Keratinocyte (primary cell): ENCODE data around the gene CD7.

ENCODE experiments used
- EZH2 ChIP-seq: IDR thresholded peaks from one replicate; pipeline ENCODE4 v1.6.1; 2012; ENCODE audit warnings: inconsistent platforms, mild to moderate bottlenecking, low read length, moderate library complexity
- TF ChIP-seq, protein P1 (sequence below), 3 experiments: IDR thresholded peaks in 1 of 3; conservative IDR thresholded peaks in 1 of 3; optimal IDR thresholded peaks in 1 of 3; 2 replicates in 2 of 3; 3 replicates in 1 of 3; pipeline versions ENCODE3 to v1.5.1; 2011; ENCODE audit warnings: low read length in 3 of 3, mild to moderate bottlenecking in 3 of 3, moderate library complexity in 2 of 3, control low read depth in 1 of 3, inconsistent platforms in 1 of 3; ENCODE audit not compliant: insufficient read depth in 2 of 3; ENCODE audit errors: extremely low read depth in 1 of 3

DNA sequence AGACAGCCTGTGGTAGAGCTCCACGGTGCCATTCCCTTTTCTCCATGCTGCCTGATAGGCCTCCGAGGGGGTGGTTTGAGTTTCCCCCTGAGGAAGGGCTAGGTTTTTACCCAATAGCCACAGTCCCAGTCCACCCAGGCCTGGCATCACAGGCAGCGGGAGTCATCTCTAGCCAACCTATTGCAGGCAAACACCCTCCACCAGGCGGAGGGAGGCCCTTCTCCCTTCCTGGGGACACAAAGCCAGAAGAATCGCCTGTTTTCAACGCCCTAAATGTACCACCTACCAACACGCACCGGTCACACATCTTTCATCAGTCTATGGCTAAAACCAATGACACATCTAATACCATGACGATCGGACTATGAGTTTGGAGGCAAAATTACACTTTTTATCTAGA is 51.3 kb downstream of the CD7 start:
- TF ChIP-seq, protein P1, sequence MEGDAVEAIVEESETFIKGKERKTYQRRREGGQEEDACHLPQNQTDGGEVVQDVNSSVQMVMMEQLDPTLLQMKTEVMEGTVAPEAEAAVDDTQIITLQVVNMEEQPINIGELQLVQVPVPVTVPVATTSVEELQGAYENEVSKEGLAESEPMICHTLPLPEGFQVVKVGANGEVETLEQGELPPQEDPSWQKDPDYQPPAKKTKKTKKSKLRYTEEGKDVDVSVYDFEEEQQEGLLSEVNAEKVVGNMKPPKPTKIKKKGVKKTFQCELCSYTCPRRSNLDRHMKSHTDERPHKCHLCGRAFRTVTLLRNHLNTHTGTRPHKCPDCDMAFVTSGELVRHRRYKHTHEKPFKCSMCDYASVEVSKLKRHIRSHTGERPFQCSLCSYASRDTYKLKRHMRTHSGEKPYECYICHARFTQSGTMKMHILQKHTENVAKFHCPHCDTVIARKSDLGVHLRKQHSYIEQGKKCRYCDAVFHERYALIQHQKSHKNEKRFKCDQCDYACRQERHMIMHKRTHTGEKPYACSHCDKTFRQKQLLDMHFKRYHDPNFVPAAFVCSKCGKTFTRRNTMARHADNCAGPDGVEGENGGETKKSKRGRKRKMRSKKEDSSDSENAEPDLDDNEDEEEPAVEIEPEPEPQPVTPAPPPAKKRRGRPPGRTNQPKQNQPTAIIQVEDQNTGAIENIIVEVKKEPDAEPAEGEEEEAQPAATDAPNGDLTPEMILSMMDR (optimal IDR thresholded peaks at IDR 0.05 in 1 of 3, IDR thresholded peaks at IDR 0.05 in 1 of 3, conservative IDR thresholded peaks at IDR 0.05 in 1 of 3; ENCODE audit: extremely low read depth in 1 of 3, insufficient read depth in 2 of 3, low read length in 3 of 3), result no peak
- no peak for TF ChIP-seq EZH2
